HG03520 (cell line): Measurements from ENCODE around the gene SIRPA.

Experiments used
- ATAC-seq: cut with Tn5 transposase; IDR thresholded peaks from one replicate; pipeline ENCODE4 v1.9.1; 2021; ENCODE audit warnings: mild to moderate bottlenecking, moderate library complexity; ENCODE audit not compliant: unreplicated experiment

The SIRPA gene

GRCh38 chr20:1973601-1974440 lies 78.6 kb downstream of the SIRPA start:
- no peak for ATAC-seq

GRCh38 chr20:1975291-1975690 lies 80.1 kb downstream of the SIRPA start:
- ATAC-seq: no peak

GRCh38 chr20:1979106-1979778 lies 84.0 kb downstream of the SIRPA start:
- no peak for ATAC-seq

GRCh38 chr20:1982686-1983085 lies 87.5 kb downstream of the SIRPA start:
- ATAC-seq: no peak

- no peak for ATAC-seq
Observed at GRCh38 chr20:1983301-1983700, 88.1 kb downstream of the SIRPA start.

GRCh38 chr20:1987826-1988225 lies 92.6 kb downstream of the SIRPA start:
- ATAC-seq: no peak
